Adipose tissue (tissue), 3 donors: ENCODE data around the gene RTP2. TPM values are rescaled to one million over a fixed set of nuclear protein-coding genes. Genes with fewer than 3 reads are reported as not detected.

ENCODE experiments used
- H3K27ac ChIP-seq: one replicate; pipeline ENCODE4 v1.5.1; 2013; ENCODE audit warnings: low read depth, low read length
- WGBS, 3 donors: extraction: QIAGEN DNeasy Blood & Tissue Kit; methylation state at CpG; one replicate each; pipeline ENCODE4 v1.1.7; 2013; 5-methylcytosine and 5-hydroxymethylcytosine counted together
- polyA plus RNA-seq, 3 donors: library from polyadenylated mRNA; stranded (reverse); fragments of 200-250 nt; gene quantifications; one replicate each; pipeline ENCODE4 v1.2.3, GENCODE V29; 2013
- donor health status: healthy with polysubstance abuse.
- donor health status: Bipolar disorder and iron deficiency.
- donor health status: healthy.

The RTP2 gene
- polyA plus RNA-seq, 3 donors, result not detected

GRCh38 chr3:187721055-187721454 lies 18.7 kb upstream of the RTP2 start:
- H3K27ac ChIP-seq, result no peak overlapping the region
- WGBS, 3 donors, result 84 to 94% (median 87%) methylated on average over 8 of the region's 8 CpGs

DNA sequence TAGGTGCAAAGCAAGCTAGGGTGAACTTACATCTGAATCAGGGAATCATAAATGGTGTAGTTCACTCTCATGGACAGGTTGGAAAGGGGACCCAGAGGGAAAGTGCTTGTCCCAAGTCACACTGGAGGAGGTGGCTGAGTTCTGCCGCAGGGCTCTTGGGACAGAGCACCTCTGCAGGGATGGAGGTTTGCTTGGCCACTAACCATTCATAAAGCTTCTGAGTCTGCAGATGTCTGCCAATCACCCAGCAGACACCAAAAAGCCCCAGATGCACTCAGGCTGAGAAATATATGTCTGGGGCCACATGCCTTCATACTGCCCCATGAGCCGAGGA lies 17.9 kb upstream of the RTP2 start:
- no peak overlapping the region for H3K27ac ChIP-seq
- 90 to 96% (median 95%) methylated on average over 2 of the region's 2 CpGs for WGBS, 3 donors

- 37 to 73% (median 68%) methylated on average over 6 of the region's 6 CpGs for WGBS, 3 donors
- no peak overlapping the region for H3K27ac ChIP-seq
These were observed 17.4 kb upstream of the RTP2 start for GRCh38 chr3:187719628-187720336.

- H3K27ac ChIP-seq, result no peak overlapping the region
- WGBS, 3 donors, result 82 to 89% (median 87%) methylated on average over 5 of the region's 5 CpGs
These were observed 16.4 kb upstream of the RTP2 start for GRCh38 chr3:187718802-187719201.

- no peak overlapping the region for H3K27ac ChIP-seq
- WGBS, 3 donors, result 23 to 50% (median 44%) methylated on average over 1 of the region's 1 CpG
These were observed 15.2 kb upstream of the RTP2 start for GRCh38 chr3:187717572-187717971.

GRCh38 chr3:187714404-187714979 lies 12.1 kb upstream of the RTP2 start:
- WGBS, 3 donors, result 12 to 29% (median 26%) methylated on average over 4 of the region's 4 CpGs
- H3K27ac ChIP-seq, result no peak overlapping the region

DNA sequence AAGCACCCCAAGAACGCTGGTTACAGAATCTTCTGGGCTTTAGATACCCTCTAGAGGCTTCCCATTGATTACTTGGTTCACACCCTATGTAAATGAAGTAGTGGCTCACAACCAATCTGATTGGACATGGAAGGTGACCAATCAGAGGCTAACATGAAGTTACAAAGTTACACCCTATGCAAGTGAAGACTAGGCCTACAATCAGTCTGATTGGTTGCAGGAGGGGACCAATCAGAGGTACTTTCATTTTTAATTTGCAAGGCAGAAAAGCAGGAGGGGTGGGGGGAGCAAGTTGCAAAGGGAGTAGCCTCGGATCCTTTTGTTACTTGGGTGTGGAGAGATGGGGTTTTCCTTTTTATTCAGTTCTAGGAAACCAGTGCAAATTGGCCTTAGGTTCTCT lies 11.1 kb upstream of the RTP2 start:
- H3K27ac ChIP-seq, result no peak overlapping the region
- 72 to 89% (median 78%) methylated on average over 2 of the region's 2 CpGs for WGBS, 3 donors

DNA sequence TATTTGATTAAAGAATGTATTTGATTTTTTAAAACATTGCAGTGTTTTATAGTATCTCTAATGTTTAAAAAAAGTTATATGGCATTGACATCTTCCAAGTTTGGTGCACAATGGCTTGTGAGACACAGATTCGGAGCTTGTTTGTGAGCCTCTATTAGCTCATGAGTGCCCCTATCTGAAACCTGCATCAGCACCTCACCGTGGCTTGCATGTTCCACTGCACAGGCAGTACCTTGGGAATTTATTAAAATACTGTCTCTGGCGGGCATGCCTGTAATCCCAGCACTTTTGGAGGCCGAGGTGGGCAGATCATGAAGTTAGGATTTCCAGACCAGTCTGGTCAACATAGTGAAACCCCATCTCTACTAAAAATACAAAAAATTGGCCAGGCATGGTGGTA lies 6.8 kb upstream of the RTP2 start:
- 71 to 81% (median 80%) methylated on average over 4 of the region's 4 CpGs for WGBS, 3 donors
- H3K27ac ChIP-seq, result no peak overlapping the region

DNA sequence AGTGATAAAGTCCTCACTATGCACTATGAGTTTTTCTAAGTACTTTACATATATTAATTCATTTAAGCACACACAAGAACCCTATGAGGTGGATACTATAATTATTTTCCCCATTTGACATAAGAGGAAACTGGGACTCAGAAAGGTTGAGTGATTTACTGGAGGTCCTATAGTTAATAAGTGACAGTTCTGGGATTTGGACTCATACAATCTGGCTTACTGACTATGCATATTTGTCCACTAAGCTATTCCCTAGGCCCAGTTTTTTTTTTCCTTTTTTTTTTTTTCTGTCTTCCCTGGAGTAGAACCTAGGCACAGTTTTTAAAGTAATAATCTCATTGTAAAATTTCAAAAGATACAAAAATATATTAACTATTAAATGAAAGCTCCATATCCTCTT lies 6.3 kb upstream of the RTP2 start:
- no peak overlapping the region for H3K27ac ChIP-seq

DNA sequence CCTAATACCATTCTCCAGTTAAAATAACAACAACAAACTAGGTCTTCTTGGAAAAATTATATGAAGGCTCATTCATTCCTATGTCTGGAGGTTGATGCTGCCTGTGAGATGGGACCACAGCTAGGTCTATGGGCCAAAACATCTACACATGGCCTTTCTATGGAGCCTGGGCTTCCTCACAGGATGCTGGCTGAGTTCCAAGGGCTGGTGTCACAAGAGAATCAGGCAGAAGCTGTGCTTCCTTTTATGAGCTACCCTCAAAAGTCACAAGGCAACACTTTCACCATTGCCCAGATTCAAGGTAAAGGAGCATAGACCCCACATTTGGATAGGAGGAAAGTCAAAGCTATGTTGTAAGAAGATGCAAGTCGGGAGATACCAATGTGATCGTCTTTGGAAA lies 4.6 kb upstream of the RTP2 start:
- WGBS, 3 donors, result 53 to 83% (median 61%) methylated on average over 2 of the region's 2 CpGs
- H3K27ac ChIP-seq, result no peak overlapping the region

DNA sequence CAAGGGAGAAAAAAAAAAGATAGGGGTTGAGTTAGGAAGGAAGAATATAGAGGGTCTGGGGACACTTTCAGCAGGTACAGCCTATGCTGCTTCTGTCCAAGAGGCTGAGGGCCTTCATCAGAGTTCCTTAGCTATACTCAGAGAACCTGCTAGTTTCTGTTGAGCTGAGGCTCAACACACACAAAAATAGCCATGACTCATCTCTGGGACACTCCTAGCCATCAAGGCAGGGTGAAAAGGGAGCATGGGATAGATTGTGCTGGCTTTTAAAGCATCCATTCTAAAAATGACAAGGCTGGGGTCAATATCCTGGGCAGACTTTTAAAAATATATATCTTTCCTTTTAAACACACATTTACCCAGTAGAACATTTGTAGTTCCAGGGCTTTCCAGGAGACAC lies 2.8 kb upstream of the RTP2 start:
- H3K27ac ChIP-seq, result no peak overlapping the region

DNA sequence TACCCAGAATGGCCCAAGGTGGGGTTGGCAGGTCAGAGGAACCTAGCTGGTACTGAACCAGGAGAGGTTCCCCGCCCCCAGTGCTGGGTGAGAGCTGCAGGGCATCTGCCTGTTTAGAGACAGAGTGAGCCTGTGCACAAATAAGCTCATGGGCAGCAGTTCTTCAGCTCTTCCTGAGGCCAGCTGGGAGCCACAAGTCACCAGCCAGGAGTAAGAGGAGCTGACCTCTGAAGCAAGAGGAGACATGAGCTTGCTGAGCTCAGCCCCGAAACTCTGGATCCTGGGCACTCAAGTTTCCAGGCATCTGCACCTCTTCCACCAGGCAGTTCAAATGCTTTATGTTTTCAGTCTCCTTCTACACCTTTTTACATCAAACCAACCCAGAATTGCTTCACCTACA lies 2.1 kb downstream of the RTP2 start:
- WGBS, 3 donors, result 94 to 98% (median 97%) methylated on average over 2 of the region's 2 CpGs
- H3K27ac ChIP-seq, result no peak overlapping the region

GRCh38 chr3:187698499-187699399 lies 3.6 kb downstream of the RTP2 start:
- 87 to 95% (median 92%) methylated on average over 35 to 38 of the region's 42 CpGs for WGBS, 3 donors
- H3K27ac ChIP-seq, result no peak overlapping the region

- no peak overlapping the region for H3K27ac ChIP-seq
- WGBS, 3 donors, result 32 to 53% (median 50%) methylated on average over 4 of the region's 4 CpGs
These were observed 6.3 kb downstream of the RTP2 start for GRCh38 chr3:187696021-187696420.

- WGBS, 3 donors, result 71 to 75% (median 72%) methylated on average over 4 of the region's 4 CpGs
- no peak overlapping the region for H3K27ac ChIP-seq
These were observed 6.9 kb downstream of the RTP2 start for GRCh38 chr3:187695449-187695848.

- 40 to 67% (median 57%) methylated on average over 3 of the region's 3 CpGs for WGBS, 3 donors
- H3K27ac ChIP-seq, result no peak overlapping the region
These were observed 7.6 kb downstream of the RTP2 start for GRCh38 chr3:187694801-187695200.

DNA sequence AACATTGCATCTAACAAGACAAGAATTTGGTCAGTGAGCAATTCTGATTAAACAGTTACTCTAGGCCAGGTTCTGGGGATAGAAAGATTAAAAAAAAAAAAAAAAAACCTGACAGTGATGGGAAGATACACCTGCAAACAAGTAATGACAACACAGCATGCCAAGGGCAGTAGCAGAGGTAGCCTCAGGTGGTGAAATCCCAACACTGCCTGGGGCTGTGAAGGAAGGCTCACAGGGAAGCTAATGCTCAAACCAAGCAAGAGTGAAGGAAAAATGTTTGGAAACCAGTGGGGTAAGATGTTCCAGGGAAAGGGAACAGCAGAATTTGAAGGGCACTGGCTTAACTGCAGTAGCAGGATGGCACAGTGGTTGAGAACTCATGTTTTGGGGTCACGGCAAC lies 8.9 kb downstream of the RTP2 start:
- H3K27ac ChIP-seq, result no peak overlapping the region
- 96 to 100% (median 100%) methylated on average over 1 of the region's 1 CpG for WGBS, 3 donors

GRCh38 chr3:187689984-187690383 lies 12.4 kb downstream of the RTP2 start:
- WGBS, 3 donors, result 66 to 73% (median 69%) methylated on average over 4 of the region's 4 CpGs
- H3K27ac ChIP-seq, result no peak overlapping the region

DNA sequence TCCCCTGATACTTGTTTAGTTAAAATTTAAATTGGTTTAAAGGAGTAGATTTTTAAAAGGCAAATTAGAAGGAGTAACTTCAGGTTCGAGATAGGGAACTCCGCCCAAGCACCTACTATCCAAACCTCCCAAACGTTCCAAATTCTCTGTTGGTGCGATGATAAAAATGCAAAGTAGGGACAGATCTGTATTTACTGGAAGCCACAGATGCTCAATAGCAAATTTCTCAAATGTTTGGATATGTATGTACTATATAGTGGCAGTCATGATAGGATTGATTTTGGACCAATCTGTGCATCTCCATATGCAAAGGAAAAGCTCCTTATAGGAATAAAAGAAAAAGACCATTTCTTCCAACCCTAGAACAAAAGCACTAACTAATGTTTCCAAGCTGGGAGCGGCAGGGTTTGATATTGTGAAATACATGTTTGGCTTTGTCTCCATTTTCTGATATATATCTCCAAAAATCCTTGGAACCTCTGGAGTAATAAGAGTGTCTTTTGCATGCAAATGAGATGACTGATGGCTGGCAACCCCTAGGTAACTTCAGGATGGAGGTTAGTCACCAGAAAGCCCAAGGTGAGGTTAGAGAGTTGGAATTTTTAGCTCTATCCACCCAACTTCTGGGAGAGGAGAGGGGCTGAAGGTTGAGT lies 15.6 kb downstream of the RTP2 start:
- no peak overlapping the region for H3K27ac ChIP-seq
- WGBS, 3 donors, result 90 to 94% (median 91%) methylated on average over 5 of the region's 5 CpGs
